KG1 (cell line): Measurements from ENCODE around the gene GALNT1.

ENCODE experiments used
- DNase-seq: peaks from one replicate; lab custom pipeline; 2025; lab: John Stamatoyannopoulos, UW

Gene GALNT1

GRCh38 chr18:35618696-35619095, 37.2 kb downstream of the GALNT1 start:
- no peak for DNase-seq

GRCh38 chr18:35619464-35619863, 37.9 kb downstream of the GALNT1 start:
- no peak for DNase-seq

GRCh38 chr18:35619941-35620340, 38.4 kb downstream of the GALNT1 start:
- no peak for DNase-seq

GRCh38 chr18:35620765-35621164, 39.2 kb downstream of the GALNT1 start:
- no peak for DNase-seq

GRCh38 chr18:35623255-35623654, 41.7 kb downstream of the GALNT1 start:
- DNase-seq = peak; percentile 19

- no peak for DNase-seq
These were observed 42.6 kb downstream of the GALNT1 start for GRCh38 chr18:35624146-35624545.

GRCh38 chr18:35625232-35625631, 43.7 kb downstream of the GALNT1 start:
- no peak for DNase-seq

- no peak for DNase-seq
These were observed 52.2 kb downstream of the GALNT1 start for GRCh38 chr18:35633761-35634160.

- no peak for DNase-seq
These were observed 52.8 kb downstream of the GALNT1 start for GRCh38 chr18:35634323-35634722.

GRCh38 chr18:35635170-35635569, 53.6 kb downstream of the GALNT1 start:
- DNase-seq = no peak

GRCh38 chr18:35637227-35637626, 55.7 kb downstream of the GALNT1 start:
- DNase-seq = no peak

- no peak for DNase-seq
These were observed 57.8 kb downstream of the GALNT1 start for GRCh38 chr18:35639296-35639695.

GRCh38 chr18:35641467-35641866, 59.9 kb downstream of the GALNT1 start:
- DNase-seq = no peak

- no peak for DNase-seq
These were observed 60.4 kb downstream of the GALNT1 start for GRCh38 chr18:35641916-35642315.

GRCh38 chr18:35642802-35643201, 61.3 kb downstream of the GALNT1 start:
- DNase-seq = no peak

GRCh38 chr18:35646449-35646848, 64.9 kb downstream of the GALNT1 start:
- DNase-seq = no peak

GRCh38 chr18:35653392-35654135, 72.0 kb downstream of the GALNT1 start:
- DNase-seq = no peak

GRCh38 chr18:35658112-35658511, 76.6 kb downstream of the GALNT1 start:
- no peak for DNase-seq

- DNase-seq = no peak
These were observed 80.1 kb downstream of the GALNT1 start for GRCh38 chr18:35661483-35662146.

- no peak for DNase-seq
These were observed 80.9 kb downstream of the GALNT1 start for GRCh38 chr18:35662293-35663062.

GRCh38 chr18:35671966-35672603, 90.5 kb downstream of the GALNT1 start:
- DNase-seq = no peak

- DNase-seq = no peak
These were observed 91.4 kb downstream of the GALNT1 start for GRCh38 chr18:35672897-35673296.
